HG03045 (cell line): ENCODE measurements around the gene ZBTB7B.

Source experiments
- ATAC-seq: cut with Tn5 transposase; IDR thresholded peaks from one replicate; pipeline ENCODE4 v1.9.1; 2021; ENCODE audit warnings: mild to moderate bottlenecking, moderate library complexity; ENCODE audit not compliant: unreplicated experiment

ZBTB7B gene

DNA sequence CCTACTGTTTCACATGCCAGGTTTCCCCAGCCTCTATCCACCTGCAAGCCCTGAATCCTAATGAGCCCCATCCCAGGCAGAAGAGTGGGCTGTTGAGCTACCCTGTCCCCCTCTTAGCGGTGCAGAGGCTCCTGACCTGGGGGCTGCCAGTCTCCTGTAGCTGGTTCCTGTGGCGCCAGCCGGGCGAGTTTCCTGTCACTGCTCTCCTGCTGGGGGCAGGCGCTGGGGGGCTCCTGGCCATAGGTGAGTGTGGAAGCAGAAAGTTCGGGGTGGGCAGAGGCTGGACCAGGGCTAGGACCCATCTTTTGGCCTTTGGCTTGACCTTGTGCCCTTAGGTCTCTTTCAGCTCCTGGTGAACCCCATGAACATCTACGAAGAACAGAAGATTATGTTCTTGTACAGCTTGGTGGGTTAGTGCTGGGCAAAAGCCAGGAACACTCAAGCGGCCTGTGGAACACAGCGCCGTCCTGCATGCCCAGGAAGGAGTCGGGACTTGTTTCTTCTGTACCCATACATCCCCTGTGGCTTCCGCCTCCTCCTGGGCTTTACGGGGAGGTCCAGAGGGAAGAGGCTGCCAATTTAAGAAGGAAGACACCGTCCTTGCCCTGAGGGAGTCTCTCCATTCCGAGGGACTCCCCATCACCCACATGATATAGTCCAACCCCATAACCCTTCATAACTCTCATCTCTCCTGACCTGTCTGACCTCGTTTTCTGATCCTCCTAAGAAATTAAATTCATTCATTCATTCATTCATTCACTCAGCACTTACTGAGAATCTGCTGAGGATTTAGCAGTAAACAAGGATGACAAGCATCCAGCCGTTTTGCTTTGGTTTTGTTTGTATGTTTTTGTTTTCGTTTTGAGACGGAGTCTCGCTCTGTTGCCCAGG is 32.0 kb downstream of the ZBTB7B start:
- no peak for ATAC-seq

DNA sequence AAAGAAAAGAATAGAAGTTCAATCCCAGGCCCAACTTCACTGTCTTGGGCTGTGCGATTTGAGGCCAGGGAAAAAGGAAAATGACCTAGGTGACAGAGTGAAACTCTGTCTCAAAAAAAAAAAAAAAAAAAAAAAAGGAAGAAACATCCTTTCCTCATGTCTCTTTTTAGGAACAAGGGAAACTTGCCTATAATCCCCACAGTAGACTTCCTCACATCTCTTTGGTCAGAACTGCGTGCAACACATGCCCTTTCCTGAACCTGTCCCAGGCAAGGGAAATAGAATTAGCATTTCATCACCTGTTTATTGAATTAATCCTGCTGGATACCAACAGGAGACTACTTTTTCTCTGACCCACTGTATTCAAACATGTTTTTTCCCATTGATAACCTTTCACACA is 33.3 kb downstream of the ZBTB7B start:
- no peak for ATAC-seq

DNA sequence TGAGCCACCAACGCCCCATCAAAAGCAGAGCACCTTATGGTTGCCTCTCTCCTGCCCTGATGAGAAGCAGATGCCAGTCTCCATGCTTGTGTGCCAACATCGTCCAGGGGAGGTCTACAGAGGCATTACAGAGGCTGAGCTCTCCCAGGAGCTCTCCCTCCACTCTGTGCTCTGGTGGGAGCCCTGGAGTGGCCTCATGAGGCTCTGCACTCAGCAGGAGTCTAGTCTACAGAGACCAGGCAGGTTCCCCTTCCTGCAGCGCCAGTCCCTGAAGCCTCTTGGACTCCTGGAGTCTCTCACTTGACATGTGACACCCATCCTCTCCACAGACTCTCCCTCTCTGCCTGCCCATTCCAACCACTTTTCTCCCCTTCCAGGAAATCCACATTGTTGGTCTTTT is 34.4 kb downstream of the ZBTB7B start:
- no peak for ATAC-seq

DNA sequence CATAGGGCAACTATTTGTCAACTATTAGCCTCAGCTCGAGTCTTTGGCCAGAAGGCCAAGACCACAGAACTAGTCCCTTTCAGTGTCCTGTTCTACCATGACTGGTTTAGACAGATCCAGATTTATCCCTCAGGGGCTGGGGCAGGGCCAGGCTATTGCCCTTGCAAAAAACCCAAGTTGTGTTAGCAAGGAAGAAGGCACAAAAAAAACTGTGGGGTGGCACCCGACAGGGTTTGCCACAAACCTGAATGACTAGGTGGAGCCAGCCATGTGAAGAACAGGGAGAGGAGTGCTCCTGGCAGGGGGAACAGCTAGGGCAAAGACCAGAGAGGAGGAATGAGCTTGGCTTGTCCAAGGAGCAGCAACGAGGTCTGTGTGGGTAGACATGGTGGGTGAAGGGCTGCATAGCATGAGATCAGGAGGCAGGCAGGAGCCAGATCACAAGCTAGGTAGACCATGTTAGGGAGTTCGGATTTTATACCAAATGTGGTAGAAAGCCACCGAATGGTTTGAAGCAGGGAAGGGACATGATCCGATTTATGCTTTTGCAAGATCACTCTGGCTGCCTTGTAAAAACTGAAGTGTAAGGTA is 35.3 kb downstream of the ZBTB7B start:
- no peak for ATAC-seq

DNA sequence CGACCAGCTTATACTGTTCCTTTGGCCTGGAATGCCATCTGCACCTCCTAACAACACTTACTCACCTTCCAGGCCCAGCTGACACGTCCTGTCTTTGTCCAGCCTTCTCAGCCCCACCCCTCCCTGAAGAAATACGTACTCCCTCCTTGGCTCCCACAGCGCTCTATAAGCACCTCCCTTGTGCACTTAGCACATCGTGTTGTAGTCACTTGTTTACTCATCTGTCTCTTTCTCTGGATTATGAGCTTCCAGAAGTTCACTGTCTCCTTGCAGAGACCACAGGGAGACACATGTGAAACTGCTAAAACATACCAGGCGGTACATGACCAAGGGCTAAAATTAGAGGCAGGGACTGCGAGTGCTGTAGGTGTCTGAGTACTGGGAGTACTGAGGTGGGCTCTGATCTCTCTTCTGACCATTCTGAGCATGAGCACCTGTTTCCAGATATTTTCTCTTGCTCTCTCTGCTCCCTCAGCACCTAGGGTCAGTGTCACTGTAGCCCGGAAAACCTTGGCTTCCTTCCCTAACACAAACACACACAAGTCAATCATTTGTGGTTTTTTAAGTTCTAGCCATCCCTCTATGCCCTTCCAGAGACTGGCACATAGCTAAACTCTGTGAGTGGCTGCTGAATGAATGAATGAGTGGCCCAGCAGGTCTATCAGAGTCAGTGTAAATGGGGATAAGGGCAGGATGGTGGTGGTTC is 36.2 kb downstream of the ZBTB7B start:
- no peak for ATAC-seq

DNA sequence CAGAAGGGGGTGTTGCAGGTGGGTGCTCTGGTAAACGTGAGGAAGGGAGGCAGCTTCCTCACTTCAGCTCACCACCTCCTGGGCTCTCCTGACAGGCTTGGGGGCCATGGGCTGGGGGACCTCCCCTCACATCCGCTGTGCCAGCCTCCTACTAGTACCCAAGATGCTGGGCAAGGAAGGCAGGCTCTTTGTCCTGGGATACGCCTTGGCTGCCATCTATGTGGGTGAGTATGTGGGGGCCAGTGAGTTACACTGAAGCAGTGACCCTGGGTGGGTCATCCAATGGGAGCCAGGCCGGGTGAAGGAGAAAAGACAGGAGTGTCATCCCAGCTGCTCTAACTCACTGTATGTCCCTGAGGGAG is 36.7 kb downstream of the ZBTB7B start:
- ATAC-seq = no peak

DNA sequence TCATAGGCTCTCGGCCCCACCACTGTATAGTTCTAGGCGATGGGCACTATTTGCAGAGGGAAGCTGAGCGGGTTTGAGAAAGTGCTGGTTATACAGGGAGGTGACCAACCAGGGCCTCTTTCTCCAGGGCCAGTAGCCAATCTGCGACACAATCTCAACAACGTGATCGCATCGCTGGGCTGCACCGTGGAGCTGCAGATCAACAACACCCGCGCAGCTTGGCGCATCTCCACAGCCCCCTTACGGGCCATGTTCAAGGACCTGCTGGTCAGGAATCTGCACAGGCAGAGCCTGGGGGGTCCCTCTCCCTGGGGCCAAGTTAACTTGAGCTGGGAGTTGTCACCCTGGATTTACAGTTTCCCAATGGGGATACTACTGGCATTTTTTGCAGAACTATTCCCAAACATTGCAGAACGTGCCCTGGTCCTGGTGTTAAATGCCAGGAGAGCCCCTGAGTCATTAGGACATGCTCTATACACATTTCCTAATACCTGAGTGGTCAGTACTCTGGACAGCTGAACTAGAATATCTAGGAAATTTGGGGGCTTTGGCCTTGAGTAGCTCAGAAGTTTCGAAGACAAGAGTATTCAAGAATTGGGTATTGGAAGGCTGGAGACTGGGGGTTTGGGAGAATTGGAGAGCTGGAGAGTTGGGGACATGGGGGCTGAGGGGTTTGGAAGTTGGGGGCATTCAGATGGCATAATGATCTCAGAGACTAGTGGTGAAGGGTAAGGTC is 37.9 kb downstream of the ZBTB7B start:
- no peak for ATAC-seq

DNA sequence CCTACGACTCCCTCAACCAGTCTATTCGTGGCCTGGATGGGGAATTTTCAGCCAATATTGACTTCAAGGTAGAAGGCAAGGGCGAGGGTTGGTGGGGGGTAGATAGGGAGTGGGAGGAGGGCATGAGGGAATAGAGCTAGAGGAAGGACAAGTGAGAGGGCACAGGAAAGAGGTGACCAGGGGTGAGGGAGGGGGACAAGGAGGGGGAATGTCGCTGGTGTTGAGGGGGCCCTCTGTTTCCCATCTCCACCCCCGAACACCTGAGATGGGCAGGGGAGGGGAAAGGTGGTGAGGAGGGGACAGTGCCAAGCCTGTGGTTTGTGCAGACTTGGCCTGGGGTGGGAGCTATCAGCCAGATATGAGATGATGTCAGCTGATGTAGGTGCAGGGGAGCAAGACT is 40.2 kb downstream of the ZBTB7B start:
- no peak for ATAC-seq

DNA sequence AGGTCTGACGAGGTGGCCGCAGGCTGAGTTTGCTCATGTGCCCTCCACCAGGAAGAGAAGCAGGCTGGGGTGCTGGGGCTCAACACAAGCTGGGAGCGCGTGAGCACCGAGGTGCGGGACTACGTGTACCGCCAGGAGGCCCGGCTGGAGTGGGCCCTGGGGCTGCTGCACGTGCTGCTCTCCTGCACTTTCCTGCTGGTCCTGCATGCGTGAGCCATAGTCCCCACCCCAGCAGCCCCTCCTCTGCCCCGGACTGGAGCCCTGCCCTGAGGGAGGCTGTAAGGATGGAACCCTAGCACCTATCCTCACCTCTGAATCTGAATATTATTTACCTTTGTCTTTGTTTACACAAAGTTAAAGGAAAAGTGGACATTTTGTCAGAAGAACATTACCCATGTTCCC is 40.7 kb downstream of the ZBTB7B start:
- ATAC-seq = no peak

DNA sequence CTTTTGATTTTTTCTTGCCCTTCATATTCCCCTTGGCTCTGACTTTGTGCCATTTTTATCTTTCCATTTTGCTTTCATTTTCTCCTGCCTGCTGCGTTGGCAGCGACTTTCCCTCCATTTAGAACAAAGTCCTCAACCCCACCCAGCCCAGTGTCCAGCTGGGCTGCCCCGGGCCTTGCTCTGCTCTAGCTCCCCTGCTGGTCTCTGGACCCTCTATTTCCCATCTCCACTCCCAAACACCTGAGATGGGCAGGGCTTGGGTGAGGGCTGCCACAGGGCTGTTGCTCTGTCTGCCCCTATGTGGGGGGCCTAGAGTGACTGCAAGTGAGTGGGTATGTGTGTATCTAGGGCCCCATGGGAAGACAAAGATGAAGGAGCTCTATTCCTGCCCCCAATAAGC is 41.2 kb downstream of the ZBTB7B start:
- no peak for ATAC-seq

DNA sequence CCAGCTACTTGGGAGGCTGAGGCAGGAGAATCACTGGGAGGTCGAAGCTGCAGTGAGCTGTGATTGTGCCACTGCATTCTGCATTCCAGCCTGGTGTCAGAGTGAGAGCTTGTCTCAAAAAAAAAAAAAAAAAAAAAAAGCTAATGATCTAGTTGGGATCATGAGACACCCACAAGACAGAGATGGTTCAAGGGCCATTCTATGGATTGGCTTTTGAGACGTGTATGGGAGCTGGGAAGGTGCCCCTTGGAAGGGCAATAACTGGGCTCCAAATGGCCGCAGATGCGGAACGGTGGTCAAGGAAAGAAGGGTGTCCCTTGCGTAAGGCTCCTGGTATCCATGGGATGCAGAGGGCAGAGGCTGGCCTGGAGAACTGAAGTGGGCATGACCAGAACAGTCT is 41.8 kb downstream of the ZBTB7B start:
- no peak for ATAC-seq

DNA sequence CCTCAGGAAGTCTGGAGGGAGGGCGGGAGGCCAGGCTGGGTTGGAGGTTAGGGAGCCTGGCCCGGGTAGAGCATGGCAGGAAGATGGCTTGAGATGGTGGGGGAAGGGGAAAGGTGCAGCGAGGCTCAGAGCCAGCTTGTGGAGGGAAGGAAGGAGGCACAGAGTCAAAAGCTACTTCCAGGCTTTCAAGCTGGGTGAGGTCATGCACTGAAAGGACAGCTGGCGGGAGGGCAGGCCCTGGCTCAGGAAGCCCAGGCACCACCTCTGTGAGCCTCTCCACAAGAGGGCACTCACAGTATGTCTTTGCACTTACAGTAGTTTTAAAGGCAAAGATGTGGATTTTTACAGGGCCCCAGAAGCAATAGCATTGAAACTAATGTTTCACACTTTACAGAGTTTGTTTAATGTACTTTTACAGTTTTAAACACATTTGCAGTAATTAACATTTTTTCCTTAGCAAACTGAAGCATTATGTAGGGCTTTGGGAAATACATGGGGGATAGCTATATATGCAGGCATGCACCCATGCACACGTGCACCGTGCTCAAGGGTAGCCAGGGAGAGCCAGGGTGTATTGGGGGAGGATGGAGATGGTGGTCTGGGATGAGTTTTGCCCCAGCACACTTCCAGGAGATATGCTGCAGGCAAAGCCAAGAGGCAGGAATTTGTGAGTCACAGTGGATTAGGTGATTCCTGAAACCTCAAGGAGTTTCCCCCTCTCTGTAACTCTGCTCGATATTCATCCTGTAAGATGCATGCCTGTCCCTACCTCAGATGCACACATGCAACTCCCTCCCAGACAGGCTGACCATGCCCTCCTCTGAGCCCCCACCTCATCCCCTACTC is 42.4 kb downstream of the ZBTB7B start:
- ATAC-seq = no peak

DNA sequence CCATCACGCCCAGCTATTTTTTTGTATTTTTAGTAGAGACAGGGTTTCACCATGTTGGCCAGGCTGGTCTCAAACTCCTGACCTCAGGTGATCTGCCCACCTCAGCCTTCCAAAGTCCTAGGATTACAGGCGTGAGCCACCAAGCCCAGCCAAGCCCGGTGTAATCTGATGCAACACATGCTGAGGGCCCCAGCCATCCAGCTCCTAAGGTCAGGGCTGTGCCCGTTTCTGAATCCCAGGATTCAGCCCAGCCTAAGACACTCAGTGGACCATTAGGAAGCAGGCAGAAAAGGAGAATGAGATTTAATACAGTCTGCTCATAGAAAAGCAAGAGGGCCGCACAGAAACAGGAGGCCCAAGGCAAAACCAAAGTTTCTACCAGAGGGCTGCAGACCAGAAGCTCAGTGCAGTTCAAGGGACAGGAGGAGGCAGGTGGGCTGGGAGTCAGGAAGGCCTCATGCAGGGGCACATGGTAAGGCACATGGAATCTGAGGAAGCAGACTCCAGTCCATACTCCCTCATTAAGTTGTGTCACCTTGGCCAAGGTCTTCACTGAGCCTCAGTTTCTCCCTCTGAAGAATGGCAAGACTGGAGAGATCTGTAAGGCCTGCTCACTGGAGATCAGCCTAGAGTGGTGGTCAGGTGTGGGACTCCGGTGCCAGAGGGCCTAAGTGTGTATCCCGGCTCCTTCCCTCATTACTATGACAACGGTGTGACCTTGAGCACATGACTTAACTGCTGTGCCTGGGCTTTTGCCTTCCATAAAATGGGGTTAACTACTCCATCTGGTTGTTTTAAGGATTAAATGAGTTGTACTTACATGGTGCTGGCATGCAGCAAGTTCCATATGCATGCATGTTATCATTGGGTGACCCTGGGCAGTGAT is 46.1 kb downstream of the ZBTB7B start:
- no peak for ATAC-seq

DNA sequence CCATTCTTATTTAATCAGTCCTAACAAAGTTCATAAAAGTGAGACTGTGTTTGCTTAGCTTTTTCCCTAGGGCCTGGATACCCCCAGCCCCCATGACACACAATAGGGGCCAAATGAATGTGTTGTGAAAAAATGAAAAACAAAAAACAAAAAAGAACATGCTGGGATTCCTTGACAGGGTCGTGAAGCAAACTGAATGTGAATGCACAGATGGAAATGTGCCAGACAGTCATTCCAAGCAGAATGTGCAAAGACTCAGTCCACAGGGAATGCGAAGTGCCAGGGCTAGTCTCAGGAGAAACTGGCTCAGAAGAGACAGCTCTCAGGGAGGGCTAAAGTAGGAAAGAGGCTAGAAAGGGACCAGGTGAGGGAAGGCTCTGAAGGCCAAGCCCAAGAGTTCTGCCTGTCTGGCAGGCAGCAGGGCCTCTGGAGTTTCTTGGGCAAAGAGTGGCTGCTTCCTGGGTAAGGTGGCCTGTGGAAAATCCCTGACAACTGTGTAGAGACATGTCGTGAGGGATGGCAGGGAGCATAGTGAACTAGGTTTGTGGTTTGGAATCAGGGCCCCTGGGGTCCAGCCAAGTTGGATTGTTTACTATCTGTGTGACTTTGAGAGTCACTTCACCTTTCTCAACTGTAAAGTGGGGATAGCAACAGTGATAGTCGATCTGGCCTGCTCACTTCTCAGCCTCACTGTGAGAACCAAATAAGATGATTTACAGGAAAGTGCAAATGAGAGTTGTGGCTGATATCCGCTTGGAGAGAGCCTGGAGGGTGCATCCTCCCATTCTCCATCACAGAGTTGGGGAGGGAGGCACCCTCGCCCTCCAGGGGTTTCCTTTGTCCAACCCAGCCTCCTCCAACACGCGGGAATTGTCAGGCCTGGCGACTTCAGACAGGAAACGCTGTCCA is 47.3 kb downstream of the ZBTB7B start:
- ATAC-seq = no peak

DNA sequence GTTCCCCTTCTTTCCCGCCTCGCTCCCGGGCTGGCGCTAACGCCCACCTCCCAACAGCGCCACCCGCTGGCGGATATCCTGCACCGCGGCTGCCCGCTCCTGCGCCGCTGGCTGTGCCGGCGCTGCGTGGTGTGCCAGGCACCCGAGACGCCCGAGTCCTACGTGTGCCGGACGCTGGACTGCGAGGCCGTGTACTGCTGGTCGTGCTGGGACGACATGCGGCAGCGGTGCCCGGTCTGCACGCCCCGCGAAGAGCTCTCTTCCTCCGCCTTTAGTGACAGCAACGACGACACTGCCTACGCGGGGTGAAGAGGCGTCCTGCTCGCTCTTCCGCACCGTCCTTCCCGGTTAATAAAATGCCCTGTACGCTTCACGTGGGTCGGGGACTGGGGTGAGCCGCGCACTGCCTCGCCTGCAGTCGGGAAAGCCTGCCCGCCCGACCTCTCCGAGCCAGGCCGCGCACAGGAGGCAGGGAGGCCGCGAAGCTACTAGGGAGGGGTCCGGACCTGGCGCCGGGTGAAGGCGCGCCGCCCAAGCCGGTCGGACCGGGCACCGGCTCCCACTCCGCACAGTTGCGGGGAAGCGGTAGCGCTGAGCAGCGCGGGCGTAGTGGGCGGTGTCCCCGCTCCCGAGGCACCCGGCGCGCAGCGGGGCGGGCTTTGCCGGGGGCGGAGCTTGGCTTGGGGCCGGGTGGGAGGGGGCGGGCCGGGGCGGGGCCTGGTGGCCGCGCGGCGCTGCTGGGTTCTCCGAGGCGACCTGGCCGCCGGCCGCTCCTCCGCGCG is 48.1 kb downstream of the ZBTB7B start, which contains the start of gene ADAM15:
Gene ADAM15, plus strand, starts transcription at position 757 of the 782 bp plus-strand sequence. CDS start 71 bp downstream, outside the sequence.
- ATAC-seq = peak; percentile 52

DNA sequence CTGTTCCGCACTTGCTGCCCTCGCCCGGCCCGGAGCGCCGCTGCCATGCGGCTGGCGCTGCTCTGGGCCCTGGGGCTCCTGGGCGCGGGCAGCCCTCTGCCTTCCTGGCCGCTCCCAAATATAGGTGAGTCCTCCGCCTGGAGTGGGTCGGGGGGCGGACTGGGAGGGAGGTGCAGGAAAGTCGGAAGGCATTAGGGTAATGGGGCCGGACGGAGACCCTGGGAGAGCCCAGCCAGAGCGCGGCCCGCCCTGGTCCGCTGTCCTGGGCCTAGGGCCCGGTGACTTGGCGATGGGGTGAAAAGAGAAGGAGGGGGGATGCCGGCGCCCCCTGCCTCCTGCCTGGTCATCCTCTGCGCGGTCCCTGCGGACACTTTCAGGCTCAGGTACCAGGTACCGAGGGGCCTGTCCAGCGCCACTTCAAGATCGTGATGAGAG is 48.8 kb downstream of the ZBTB7B start:
- no peak for ATAC-seq

DNA sequence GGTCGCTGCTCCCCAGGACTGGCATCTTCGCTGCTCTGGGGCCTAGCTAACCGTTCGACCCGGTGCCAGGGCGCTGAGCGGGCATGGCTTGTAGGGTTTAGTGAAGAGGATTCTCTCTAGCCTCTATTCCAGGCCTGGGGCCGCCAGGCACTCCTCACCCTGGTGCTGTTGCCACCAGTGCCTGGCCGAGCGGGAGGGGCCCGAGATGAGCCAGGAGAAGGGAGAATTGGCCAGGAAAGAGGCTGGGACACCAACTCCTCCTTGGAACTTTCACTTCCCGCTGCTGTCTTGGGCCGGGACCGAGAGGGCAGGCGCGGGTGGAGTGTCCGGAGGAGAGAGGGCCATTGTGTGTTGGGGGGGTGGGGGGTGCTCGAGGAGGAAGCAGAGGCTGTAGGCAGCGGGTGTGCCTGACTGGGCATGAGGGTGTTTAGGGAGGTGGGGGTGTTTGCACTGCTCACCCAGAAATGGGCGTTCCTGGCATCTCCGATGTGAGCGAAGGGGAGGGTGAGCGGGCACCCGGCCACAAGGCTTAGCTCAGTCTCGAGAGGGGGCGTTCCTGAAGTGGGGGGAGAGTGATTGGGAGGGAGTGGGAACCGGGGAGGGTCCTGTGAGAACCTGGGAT is 49.3 kb downstream of the ZBTB7B start:
- peak; percentile 10 for ATAC-seq
